Activated naive CD8-positive, alpha-beta T cell (primary cell): ENCODE measurements around the gene DNAJC8.

Source experiments
- H3K27ac Mint-ChIP-seq: one replicate; pipeline ENCODE4 v1.8.0; 2021; ENCODE audit warnings: mixed read lengths
- H3K27me3 Mint-ChIP-seq: one replicate; pipeline ENCODE4 v1.8.0; 2021; ENCODE audit warnings: mixed read lengths
- H3K36me3 Mint-ChIP-seq: one replicate; pipeline ENCODE4 v1.8.0; 2021; ENCODE audit warnings: mixed read lengths
- H3K4me1 Mint-ChIP-seq: one replicate; pipeline ENCODE4 v1.8.0; 2021; ENCODE audit warnings: low read depth, mixed read lengths
- H3K4me3 Mint-ChIP-seq: one replicate; pipeline ENCODE4 v1.8.0; 2021; ENCODE audit warnings: mild to moderate bottlenecking, mixed read lengths
- H3K9me3 Mint-ChIP-seq: one replicate; pipeline ENCODE4 v1.8.0; 2021; ENCODE audit warnings: low read depth, mixed read lengths

DNAJC8 gene

GRCh38 chr1:28259934-28260802, 27.3 kb upstream of the DNAJC8 start:
- no peak overlapping the region for H3K27ac Mint-ChIP-seq
- peaks cover 45% of the 10 kb centered on the region for H3K4me1 Mint-ChIP-seq
- peak overlapping the region; percentile 78 for H3K4me3 Mint-ChIP-seq
- no peaks in the 10 kb centered on the region for H3K9me3 Mint-ChIP-seq
- H3K36me3 Mint-ChIP-seq, result no peaks in the 10 kb centered on the region
- H3K27me3 Mint-ChIP-seq, result no peaks in the 10 kb centered on the region

- H3K4me3 Mint-ChIP-seq, result peak within 1 kb of the TSS; percentile 78
- no peaks in the 10 kb centered on the region for H3K27me3 Mint-ChIP-seq
- H3K27ac Mint-ChIP-seq, result peak within 1 kb of the TSS; percentile 95
- no peaks in the 10 kb centered on the region for H3K9me3 Mint-ChIP-seq
- H3K4me1 Mint-ChIP-seq, result peaks cover 47% of the 10 kb centered on the region
- no peaks in the 10 kb centered on the region for H3K36me3 Mint-ChIP-seq
Observed at GRCh38 chr1:28259252-28259933, 26.6 kb upstream of the DNAJC8 start, which contains the start of gene SESN2. Gene SESN2 (plus strand): TSS chr1:28259518. CDS start chr1:28259848, 330 bp downstream.

- H3K9me3 Mint-ChIP-seq, result no peaks in the 10 kb centered on the region
- H3K27ac Mint-ChIP-seq, result peak overlapping the region; percentile 95
- H3K4me3 Mint-ChIP-seq, result peak overlapping the region; percentile 78
- no peaks in the 10 kb centered on the region for H3K36me3 Mint-ChIP-seq
- H3K27me3 Mint-ChIP-seq, result no peaks in the 10 kb centered on the region
- peaks cover 47% of the 10 kb centered on the region for H3K4me1 Mint-ChIP-seq
Observed at GRCh38 chr1:28258628-28259251, 25.9 kb upstream of the DNAJC8 start.

- peaks cover 45% of the 10 kb centered on the region for H3K4me1 Mint-ChIP-seq
- H3K4me3 Mint-ChIP-seq, result peak overlapping the region; percentile 78
- H3K9me3 Mint-ChIP-seq, result no peaks in the 10 kb centered on the region
- no peaks in the 10 kb centered on the region for H3K27me3 Mint-ChIP-seq
- no peaks in the 10 kb centered on the region for H3K36me3 Mint-ChIP-seq
- H3K27ac Mint-ChIP-seq, result no peak overlapping the region
Observed at GRCh38 chr1:28257736-28258135, 24.9 kb upstream of the DNAJC8 start.

GRCh38 chr1:28256197-28256827, 23.5 kb upstream of the DNAJC8 start:
- Mint-ChIP-seq H3K27ac (peak overlapping the region; percentile 64), H3K4me1 (peaks cover 43% of the 10 kb centered on the region), H3K27me3 (no peaks in the 10 kb centered on the region), H3K4me3 (peak overlapping the region; percentile 60), H3K36me3 (no peaks in the 10 kb centered on the region), H3K9me3 (no peaks in the 10 kb centered on the region)

- peaks cover 36% of the 10 kb centered on the region for H3K4me1 Mint-ChIP-seq
- H3K27me3 Mint-ChIP-seq, result no peaks in the 10 kb centered on the region
- no peaks in the 10 kb centered on the region for H3K36me3 Mint-ChIP-seq
- H3K4me3 Mint-ChIP-seq, result no peak overlapping the region
- H3K27ac Mint-ChIP-seq, result no peak overlapping the region
- no peaks in the 10 kb centered on the region for H3K9me3 Mint-ChIP-seq
Observed at GRCh38 chr1:28249866-28250295, 17.1 kb upstream of the DNAJC8 start.

GRCh38 chr1:28249013-28249865, 16.4 kb upstream of the DNAJC8 start:
- peak overlapping the region; percentile 96 for H3K27ac Mint-ChIP-seq

GRCh38 chr1:28248273-28249012, 15.6 kb upstream of the DNAJC8 start:
- H3K4me3 Mint-ChIP-seq, result peak overlapping the region; percentile 67
- H3K27me3 Mint-ChIP-seq, result no peaks in the 10 kb centered on the region
- H3K27ac Mint-ChIP-seq, result peak overlapping the region; percentile 96
- no peaks in the 10 kb centered on the region for H3K36me3 Mint-ChIP-seq
- H3K4me1 Mint-ChIP-seq, result peaks cover 50% of the 10 kb centered on the region
- no peaks in the 10 kb centered on the region for H3K9me3 Mint-ChIP-seq

More at GRCh38 chr1:28249013-28249865, 16.4 kb upstream of the DNAJC8 start:
- Mint-ChIP-seq H3K4me1 (peaks cover 42% of the 10 kb centered on the region), H3K9me3 (no peaks in the 10 kb centered on the region), H3K36me3 (no peaks in the 10 kb centered on the region), H3K27me3 (no peaks in the 10 kb centered on the region), H3K4me3 (peak overlapping the region; percentile 67)

GRCh38 chr1:28247612-28248272, 14.9 kb upstream of the DNAJC8 start:
- Mint-ChIP-seq H3K27ac (peak overlapping the region; percentile 96), H3K9me3 (no peaks in the 10 kb centered on the region), H3K36me3 (no peaks in the 10 kb centered on the region), H3K4me3 (peak overlapping the region; percentile 98), H3K4me1 (peaks cover 56% of the 10 kb centered on the region), H3K27me3 (no peaks in the 10 kb centered on the region)

GRCh38 chr1:28246427-28246832, 13.6 kb upstream of the DNAJC8 start:
- Mint-ChIP-seq H3K4me1 (peaks cover 57% of the 10 kb centered on the region), H3K27me3 (no peaks in the 10 kb centered on the region), H3K4me3 (peak overlapping the region; percentile 98), H3K36me3 (no peaks in the 10 kb centered on the region), H3K9me3 (no peaks in the 10 kb centered on the region), H3K27ac (peak overlapping the region; percentile 96)

- Mint-ChIP-seq H3K27me3 (no peaks in the 10 kb centered on the region), H3K4me3 (peak overlapping the region; percentile 69), H3K36me3 (no peaks in the 10 kb centered on the region), H3K9me3 (no peaks in the 10 kb centered on the region), H3K27ac (peak overlapping the region; percentile 94), H3K4me1 (peaks cover 54% of the 10 kb centered on the region)
Observed at GRCh38 chr1:28244549-28245251, 11.9 kb upstream of the DNAJC8 start.

GRCh38 chr1:28243685-28244311, 11.0 kb upstream of the DNAJC8 start:
- H3K36me3 Mint-ChIP-seq, result no peaks in the 10 kb centered on the region
- H3K27ac Mint-ChIP-seq, result peak overlapping the region; percentile 94
- peak overlapping the region; percentile 69 for H3K4me3 Mint-ChIP-seq
- no peaks in the 10 kb centered on the region for H3K9me3 Mint-ChIP-seq
- H3K4me1 Mint-ChIP-seq, result peaks cover 47% of the 10 kb centered on the region
- no peaks in the 10 kb centered on the region for H3K27me3 Mint-ChIP-seq
